ENCODE data around the gene GREB1L.

The GREB1L gene

DNA sequence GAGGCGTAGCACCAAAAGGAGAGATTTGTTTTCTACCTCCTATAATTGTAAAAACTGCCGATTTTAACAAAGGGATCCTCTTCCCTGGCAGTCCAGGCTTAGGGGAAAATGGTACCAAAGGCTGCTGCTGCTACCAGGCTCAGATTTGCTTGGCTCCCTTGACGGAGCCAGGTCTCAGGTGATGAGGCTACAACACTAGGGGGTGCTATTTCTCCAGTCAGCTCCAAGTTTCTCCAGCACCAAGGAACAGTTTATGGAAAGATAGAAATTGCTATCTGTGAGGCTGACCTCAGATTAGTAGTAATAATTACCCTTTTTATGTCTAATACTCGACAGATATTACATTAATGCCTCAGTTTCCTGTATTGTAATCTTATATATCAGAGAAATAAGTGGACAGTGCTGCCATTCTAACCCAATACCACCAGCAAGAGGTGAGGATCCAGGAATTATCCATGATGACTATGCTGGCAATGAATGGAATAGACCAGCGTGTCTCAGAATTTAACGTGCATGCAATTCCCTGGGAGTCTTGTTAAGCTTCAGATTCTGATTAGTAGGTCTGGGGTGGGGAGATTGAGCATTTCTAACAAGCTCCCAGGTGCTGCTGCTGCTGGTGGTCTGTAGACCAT, 247.2 kb downstream of the GREB1L start:
- no peak for DNase-seq (ENCODE audit: low read depth)

DNA sequence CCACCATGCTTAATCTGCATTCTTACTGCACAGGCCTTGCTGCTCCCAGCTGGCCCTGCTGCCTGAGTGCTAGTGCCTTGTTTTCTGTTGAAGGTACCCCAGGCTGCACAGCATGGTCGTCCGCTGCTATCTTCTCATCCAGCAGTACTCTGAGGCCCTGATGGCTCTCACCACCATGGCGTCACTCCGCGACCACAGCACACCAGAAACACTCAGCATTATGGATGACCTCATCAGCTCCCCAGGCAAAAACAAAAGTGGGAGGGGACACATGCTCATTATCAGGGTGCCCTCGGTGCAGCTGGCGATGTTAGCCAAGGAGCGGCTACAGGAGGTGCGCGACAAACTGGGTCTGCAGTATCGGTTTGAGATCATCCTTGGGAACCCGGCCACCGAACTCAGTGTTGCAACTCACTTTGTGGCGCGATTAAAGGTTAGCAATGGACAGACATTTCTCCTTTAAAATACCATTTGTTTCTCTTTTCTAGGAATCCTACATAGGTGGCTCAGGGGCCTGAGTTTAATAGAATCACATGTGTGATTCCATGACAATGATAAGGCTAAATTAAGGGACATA, 248.0 kb downstream of the GREB1L start:
- no peak for DNase-seq (ENCODE audit: low read depth)

DNA sequence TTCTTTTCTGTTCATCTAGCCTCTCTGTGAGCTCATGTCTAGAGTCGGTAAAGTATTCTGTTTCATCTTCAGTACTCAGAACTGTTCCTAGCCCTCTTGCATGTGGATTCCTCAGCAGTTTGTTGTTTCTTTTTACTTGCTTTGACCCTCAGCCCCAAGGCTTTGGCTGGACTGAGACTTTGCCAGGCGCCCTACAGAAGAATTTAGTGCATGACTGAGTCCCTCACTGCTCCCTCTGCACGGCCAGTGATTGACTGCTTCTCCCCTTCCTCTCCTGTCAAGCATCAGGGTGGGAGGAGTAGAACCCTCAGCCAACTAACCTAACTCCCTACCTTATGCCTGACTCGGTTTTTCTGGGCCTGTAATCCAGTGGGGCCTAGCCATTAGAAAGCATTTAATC, 248.7 kb downstream of the GREB1L start:
- DNase-seq (ENCODE audit: low read depth) = no peak

DNA sequence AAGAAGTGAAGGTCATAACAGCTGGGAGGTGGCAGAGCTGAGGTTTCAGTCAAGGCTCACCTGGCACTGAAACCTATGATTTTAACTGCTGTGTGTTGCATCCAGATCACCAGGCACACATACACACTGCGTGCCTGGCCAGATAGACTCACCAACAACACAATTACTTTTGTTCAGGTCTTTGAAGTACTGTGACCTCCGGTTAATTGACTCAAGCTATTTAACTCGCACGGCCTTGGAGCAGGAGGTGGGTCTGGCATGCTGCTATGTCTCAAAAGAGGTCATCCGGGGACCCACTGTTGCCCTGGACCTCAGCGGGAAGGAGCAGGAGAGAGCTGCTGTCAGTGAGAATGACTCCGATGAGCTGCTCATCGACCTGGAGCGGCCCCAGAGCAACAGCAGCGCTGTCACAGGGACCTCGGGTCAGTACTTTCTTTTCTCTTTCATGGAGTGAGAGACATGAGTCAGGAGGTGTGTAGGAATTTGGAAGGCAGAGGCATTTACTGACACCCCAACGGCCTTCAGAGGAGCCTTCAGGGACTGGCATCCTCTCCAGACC, 254.3 kb downstream of the GREB1L start:
- DNase-seq (ENCODE audit: low read depth) = no peak

DNA sequence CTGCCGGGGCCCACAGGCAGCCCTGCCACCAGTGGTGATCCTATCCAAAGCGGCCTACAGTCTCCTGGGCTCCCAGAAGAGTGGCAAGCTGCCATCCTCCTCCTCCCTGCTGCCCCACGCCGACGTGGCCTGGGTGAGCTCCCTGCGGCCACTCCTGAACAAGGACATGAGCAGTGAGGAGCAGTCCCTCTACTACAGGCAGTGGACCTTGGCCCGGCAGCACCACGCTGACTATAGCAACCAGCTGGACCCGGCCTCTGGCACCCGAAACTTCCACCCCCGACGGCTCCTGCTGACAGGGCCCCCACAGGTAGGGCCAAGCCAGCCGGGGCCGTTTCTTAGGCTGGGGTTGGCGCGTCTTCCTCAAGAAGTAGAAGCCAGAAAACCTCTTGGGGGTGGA, 258.0 kb downstream of the GREB1L start:
- DNase-seq (ENCODE audit: low read depth) = no peak

DNA sequence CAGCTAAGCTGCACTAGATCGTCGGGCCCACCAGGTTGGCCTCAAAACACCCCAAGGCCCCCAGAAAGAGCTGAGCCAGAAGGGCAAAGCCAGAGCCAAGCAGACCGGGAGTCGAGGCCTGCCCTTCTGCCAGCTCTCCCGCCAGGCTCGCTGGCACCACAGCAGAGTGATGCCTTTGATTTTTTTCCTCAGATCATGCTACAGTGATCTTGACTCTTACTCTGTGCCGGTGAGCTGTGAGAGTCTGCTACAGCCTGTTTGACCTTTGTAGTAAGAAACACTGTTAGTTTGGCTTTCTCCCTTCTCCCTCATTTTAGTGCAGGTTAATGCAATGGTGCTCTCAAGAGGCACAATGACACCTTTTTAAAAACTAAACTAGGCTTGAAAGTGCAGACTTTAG, 260.6 kb downstream of the GREB1L start:
- no peak for DNase-seq (ENCODE audit: low read depth)

DNA sequence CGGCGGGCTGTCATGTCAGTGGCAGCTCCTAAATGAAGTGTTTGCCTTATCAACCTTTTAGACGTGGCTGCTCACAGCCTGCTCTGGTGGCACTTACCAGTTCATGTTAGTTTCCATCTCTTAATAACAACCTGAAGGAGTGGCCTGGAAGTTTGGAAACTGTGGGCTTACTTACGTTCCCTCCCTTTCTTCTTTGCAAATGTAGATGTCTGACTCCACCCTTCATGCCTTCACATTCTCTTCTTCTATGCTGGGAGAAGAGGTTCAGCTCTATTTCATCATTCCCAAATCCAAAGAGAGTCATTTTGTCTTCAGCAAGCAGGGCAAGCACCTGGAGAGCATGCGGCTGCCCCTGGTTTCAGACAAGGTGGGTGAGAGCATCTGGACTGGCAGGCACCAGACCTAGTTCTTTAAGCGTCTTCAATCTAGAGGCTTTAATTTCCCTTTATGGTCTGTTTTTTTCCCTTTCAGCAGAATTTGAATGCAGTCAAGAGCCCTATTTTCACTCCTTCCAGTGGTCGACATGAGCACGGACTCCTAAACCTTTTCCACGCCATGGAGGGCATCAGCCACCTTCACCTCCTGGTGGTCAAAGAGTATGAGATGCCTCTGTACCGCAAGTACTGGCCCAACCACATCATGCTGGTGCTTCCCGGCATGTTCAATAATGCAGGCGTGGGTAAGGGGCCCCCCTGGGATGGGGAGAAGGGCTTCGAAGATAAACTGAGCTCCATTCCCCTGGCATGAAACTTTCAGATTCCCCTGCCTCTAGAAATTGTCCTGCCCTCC, 266.1 kb downstream of the GREB1L start:
- DNase-seq (ENCODE audit: low read depth) = no peak

DNA sequence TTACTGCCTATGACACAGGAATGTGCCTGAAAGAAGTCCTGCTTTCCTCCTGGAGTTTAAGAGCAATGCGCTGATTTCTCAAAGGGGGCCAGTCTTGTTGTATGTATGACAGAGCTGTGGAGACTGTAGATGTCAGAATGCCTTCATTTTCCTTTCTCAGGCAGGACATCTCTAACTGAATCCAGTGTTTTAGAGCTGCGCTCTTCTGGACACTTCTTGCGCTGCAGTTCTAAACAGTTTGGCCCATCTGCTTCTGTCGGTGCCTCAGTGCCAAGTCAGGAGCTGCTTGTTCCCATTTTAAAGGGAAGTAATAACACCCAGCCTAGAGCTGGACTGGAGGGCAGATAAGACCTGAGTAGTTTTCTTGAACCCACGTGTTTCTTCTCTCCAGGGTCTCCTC, 267.0 kb downstream of the GREB1L start:
- no peak for DNase-seq (ENCODE audit: low read depth)

DNA sequence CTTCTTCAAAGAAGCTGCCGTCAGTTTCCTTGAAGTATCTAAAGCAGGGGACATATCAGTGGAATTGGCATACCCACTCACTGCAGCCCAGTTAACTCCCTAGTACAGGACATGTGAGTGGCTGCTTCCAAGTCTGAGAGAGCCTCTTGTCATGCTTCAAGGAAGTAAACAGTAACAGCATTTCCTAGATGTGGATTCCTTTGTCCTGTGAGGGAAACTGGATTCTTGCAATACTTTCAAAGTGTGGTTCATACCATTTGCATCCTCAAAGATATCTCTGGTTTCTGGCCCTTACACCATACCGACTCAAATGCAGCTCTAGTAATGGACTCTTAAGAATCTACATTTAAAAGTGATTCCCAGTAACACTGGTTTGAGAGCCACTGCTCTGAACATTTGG, 271.3 kb downstream of the GREB1L start:
- DNase-seq (ENCODE audit: low read depth) = no peak

DNA sequence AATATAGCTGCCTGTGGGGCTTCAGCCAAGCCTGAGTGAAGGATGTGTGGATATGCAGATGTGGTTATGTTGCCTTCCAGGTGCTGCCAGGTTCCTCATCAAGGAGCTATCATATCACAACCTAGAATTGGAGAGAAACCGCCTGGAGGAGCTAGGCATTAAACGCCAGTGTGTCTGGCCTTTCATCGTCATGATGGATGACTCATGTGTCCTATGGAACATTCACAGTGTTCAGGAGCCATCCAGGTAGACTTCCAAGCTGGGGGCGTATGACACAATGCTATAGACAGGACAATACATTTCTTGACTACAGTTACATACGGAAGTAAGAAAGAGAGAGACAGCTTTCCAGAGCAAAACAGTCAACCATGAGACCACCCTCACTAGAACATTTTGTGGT, 271.7 kb downstream of the GREB1L start:
- DNase-seq (ENCODE audit: low read depth) = no peak

DNA sequence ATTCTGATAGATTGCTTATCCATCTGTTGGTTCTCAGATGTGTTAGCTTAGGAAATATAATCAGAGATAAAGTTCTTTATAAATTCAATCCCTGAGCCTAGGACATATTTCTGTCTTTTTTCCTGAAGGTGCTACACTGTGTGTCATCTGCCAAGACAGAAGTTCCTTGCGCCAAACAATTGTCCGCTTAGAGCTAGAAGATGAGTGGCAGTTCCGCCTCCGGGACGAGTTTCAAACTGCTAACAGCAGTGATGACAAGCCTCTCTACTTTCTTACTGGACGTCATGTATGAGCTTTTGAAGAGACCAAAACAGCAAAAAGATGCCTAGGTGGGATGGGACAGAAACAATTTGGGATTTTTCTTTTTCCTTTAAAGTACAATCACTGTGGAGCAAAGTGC, 280.5 kb downstream of the GREB1L start:
- DNase-seq (ENCODE audit: low read depth) = no peak

DNA sequence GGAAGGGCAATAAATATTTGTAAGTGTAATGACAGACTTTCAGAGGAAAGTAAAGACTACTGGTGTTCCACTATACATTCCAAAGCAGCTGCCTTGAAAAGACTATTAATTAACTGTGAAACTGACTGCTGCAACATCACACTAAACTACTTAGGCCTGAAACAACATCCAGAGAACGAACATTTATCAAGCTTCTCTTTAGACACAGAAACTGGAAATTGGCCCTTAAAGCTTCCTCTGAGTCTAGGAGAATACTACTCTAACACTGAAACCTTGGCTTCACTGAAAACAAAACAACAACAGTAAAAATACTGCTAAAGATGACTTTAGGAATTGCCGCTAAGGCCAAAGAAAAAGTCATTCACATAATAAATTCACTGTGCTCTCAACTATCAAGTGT, 283.9 kb downstream of the GREB1L start:
- no peak for DNase-seq (ENCODE audit: low read depth)

DNA sequence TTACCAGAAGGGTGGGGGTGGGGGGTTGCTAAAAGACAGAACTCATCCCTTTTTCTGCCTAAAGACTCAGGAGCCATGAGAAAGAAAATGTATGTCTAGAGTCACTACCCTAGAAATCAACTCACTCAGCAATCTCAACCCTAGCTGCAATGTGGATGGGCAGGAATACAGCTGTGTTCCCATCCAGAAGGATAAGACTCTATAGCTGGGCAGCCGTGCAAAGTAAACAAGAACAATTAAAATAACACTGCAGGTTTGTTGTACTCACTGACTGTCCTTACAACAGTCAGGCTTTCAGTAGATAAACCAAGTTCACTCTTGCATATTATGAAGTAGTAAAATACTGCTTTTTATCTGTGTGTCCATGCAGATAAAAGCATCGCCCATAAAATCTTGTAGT, 284.4 kb downstream of the GREB1L start:
- no peak for DNase-seq (ENCODE audit: low read depth)

DNA sequence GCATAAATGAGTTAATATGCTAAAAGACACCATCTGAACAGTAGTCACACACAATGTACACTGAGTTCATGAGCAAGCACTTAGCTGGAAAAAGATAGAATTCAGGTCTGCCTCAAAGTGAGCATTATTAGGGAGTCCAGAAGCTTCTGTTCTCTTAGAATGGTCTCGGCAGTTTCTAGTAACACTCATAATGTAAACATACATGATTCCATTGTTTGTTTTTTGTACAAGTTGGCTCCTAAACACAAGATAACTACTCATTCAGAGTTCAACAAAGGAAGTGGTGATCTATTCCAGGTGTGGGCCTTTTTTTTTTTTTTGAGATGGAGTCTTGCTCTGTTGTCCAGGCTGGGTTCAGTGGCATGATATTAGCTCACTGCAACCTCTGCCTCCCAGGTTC, 292.3 kb downstream of the GREB1L start:
- DNase-seq (ENCODE audit: low read depth) = no peak

DNA sequence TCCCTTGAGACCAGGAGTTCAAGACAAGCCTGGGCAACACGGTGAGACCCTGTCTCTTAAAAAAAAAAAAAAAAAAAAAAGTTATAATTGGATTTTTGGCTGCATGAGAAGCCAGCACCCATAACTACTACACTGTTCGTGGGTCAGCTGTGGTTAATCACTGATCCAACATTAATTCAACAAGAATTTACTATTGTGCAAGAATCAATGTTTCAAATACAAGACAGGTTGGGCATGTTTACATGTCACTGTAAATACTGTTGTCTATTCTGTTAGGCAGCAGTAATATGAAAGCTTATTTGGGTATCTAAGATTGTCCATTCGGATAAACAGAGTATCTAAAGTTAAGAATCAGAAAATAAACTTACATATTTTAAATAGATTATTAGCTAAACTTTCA, 296.2 kb downstream of the GREB1L start:
- DNase-seq (ENCODE audit: low read depth) = no peak

DNA sequence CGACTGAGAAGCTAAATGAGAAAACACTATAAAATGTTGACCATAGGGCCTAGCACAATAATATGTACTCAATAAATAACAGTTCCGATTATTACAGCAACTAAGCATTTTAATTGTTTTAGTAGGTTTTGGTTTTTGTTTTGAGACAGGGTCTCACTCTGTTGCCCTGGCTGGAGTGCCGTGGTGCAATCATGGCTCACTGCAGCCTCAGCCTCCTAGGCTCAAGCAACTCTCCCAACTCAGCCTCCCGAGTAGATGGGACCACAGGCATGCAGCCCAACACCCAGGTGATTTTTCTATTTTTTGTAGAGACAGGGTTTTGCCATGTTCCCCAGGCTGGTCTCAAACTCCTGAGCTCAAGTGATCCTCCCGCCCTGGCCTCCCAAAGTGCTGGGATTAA, 304.4 kb downstream of the GREB1L start:
- DNase-seq (ENCODE audit: low read depth) = no peak

DNA sequence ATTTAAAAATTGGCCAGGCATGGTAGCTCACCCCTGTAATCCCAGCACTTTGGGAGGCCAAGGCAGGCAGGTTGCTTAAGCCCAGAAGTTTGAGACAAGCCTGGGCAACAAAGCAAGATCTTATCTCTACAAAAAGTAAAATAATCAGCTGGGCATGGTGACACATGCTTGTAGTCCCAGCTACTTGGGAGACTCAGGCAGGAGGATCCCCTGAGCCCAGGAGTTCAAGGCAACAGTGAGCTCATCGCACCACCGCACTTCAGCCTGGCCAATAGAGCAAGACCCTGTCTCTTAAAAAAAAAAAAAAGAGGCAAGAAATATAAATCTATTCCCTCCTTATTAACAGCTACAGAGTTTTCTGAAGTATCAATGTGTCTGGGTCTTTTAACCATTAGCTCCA, 306.6 kb downstream of the GREB1L start:
- no peak for DNase-seq (ENCODE audit: low read depth)

DNA sequence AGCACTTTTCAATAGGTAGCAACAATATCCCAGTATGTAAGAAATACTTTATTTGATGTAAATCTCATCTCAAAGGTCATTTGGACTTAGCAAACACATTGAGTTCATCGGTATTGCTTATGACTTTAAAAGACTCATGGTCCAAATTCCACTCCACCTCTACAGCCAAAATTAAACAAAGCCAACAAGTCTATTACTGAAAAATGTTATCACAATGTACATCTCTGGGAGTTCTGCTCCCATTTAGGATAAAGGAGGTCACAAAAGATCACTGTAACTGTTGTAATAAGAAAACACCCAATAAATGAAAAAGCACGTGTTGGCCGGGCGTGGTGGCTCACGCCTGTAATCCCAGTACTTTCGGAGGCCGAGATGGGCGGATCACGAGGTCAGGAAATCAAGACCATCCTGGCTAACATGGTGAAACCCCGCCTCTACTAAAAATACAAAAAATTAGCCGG, 308.5 kb downstream of the GREB1L start:
- no peak for DNase-seq (ENCODE audit: low read depth)

DNA sequence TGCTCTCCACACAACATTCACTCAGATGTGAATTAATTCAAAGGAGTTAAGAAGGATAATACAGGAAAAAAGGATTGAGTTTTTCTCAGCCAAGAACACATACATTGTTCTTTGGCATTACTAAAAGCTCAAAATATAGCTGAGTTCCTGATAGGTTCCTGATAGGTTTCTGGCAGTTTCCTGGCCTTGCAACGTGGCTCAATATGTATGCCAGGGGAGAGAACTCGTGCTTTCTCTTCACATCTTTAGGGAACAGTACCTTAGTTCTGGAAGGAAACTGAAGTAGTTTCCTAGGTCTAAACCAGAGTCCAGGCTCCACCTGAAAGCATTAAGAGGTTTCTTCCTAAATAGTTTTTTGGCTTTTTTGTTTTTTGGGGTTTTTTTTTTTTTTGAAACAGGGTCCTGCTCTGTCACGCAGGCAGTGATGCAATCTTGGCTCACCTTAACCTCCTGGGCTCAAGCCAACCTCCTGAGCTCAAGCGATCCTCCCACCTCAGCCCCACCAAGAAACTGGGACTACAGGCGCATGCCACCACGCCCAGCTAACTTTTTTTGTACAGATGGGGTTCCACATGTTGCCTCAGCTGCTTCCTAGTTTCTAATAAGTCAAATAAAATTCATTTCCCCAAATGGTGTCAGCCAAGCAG, 315.7 kb downstream of the GREB1L start:
- DNase-seq (ENCODE audit: low read depth) = no peak

DNA sequence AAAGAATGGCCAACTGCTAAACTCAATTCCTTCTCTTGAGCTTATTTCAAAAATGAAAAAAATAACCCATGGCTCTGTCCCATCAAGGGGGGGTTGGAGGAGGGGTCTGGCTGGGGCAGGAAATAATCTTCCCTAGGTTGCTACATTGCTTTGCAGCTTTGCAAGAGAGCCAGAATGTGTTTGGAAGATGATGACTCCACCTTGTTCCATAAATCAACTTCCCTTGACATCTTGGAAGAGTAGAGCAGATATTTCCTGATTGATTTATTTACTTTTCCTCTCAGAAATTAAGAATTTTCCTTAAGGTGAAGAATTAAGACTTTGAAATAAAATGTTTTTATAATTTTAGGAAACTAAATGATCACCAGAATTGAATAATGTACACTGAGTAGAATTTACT, 317.2 kb downstream of the GREB1L start:
- DNase-seq (ENCODE audit: low read depth) = no peak

DNA sequence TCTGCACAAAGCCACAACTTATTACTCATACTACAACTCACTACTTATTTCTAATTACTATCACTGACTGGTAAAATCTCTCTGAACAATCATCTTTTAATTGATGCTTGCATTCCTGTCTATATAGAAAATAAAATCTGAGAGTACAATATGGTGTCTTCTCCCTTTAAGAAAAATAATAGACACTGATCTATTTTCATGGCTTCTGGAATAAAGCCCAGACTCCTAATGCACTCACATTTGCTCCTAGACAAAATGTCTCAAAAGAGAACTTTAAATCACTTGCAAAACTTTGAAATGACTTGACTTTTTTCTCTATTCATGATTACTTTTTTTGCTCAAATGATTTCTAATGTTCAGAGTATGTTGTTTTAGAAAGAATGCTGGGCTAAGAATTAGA, 329.7 kb downstream of the GREB1L start:
- DNase-seq (ENCODE audit: low read depth) = no peak

Measured in HS-27A (cell line).